H9 (cell line): ENCODE measurements around the gene DENR. TPM values are rescaled to one million over a fixed set of nuclear protein-coding genes. Genes with fewer than 3 reads are reported as not detected.
"Not testable (repeated sequence)": the region's sequence is repeated elsewhere in the genome, so short reads cannot be mapped to it uniquely, and the experiment has no call there.

Experiments
- DNase-seq: peaks from one replicate; pipeline ENCODE4 v3.0.0-alpha.2; 2017
- H2AFZ ChIP-seq: one replicate; pipeline ENCODE4 v1.6.1; 2013; ENCODE audit warnings: mild to moderate bottlenecking, low read length, control low read depth, moderate library complexity
- H2AK5ac ChIP-seq: 2 replicates; pipeline ENCODE4 v1.6.1; 2013; ENCODE audit warnings: low read length, control low read depth, mixed read lengths; ENCODE audit not compliant: insufficient read length
- H2BK120ac ChIP-seq: one replicate; pipeline ENCODE4 v1.6.1; 2013; ENCODE audit warnings: low read depth, mild to moderate bottlenecking, low read length, control low read depth, inconsistent platforms; ENCODE audit not compliant: poor library complexity, severe bottlenecking
- H2BK12ac ChIP-seq: 2 replicates; pipeline ENCODE4 v1.6.1; 2013; ENCODE audit warnings: low read length, control low read depth, mixed read lengths, low read depth; ENCODE audit not compliant: insufficient read length
- H2BK15ac ChIP-seq: 2 replicates; pipeline ENCODE4 v1.6.1; 2013; ENCODE audit warnings: low read depth, low read length, control low read depth
- H2BK20ac ChIP-seq: one replicate; pipeline ENCODE4 v1.6.1; 2013; ENCODE audit warnings: low read depth, mild to moderate bottlenecking, low read length, control low read depth, inconsistent platforms; ENCODE audit not compliant: poor library complexity, severe bottlenecking
- H2BK5ac ChIP-seq: 2 replicates; pipeline ENCODE4 v1.6.1; 2013; ENCODE audit warnings: low read length, control low read depth, mixed read lengths; ENCODE audit not compliant: insufficient read length
- H3K14ac ChIP-seq: 2 replicates; pipeline ENCODE4 v1.6.1; 2013; ENCODE audit warnings: low read length, control low read depth; ENCODE audit not compliant: insufficient read depth
- H3K18ac ChIP-seq: 2 replicates; pipeline ENCODE4 v1.6.1; 2013; ENCODE audit warnings: low read depth, mild to moderate bottlenecking, mixed read lengths, low read length, control low read depth; ENCODE audit not compliant: insufficient read length
- H3K23ac ChIP-seq: 2 replicates; pipeline ENCODE4 v1.6.1; 2013; ENCODE audit warnings: low read length, control low read depth, mixed read lengths, low read depth; ENCODE audit not compliant: insufficient read length
- H3K23me2 ChIP-seq: 2 replicates; pipeline ENCODE4 v1.6.1; 2013; ENCODE audit warnings: low read depth, mild to moderate bottlenecking, mixed read lengths, low read length, control low read depth; ENCODE audit not compliant: insufficient read length, poor library complexity, severe bottlenecking
- H3K27ac ChIP-seq: 2 replicates; pipeline ENCODE4 v1.5.1; 2013; ENCODE audit warnings: low read length, control low read depth, mixed read lengths, low read depth; ENCODE audit not compliant: insufficient read length
- H3K27me3 ChIP-seq: 2 replicates; pipeline ENCODE4 v1.6.1; 2013; ENCODE audit warnings: low read length, control low read depth, inconsistent platforms; ENCODE audit not compliant: insufficient read depth
- H3K4ac ChIP-seq: 2 replicates; pipeline ENCODE4 v1.6.1; 2013; ENCODE audit warnings: low read depth, mild to moderate bottlenecking, control low read depth, inconsistent platforms, low read length, moderate library complexity
- H3K4me1 ChIP-seq: 2 replicates; pipeline ENCODE4 v1.6.1; 2013; ENCODE audit warnings: low read length, control low read depth, inconsistent platforms; ENCODE audit not compliant: insufficient read depth
- H3K4me2 ChIP-seq: 2 replicates; pipeline ENCODE4 v1.6.1; 2013; ENCODE audit warnings: low read length, control low read depth, mixed read lengths; ENCODE audit not compliant: insufficient read length, insufficient read depth
- H3K56ac ChIP-seq: 2 replicates; pipeline ENCODE4 v1.6.1; 2013; ENCODE audit warnings: low read depth, mild to moderate bottlenecking, mixed read lengths, low read length, control low read depth; ENCODE audit not compliant: insufficient read length
- H3K79me1 ChIP-seq: 2 replicates; pipeline ENCODE4 v1.6.1; 2013; ENCODE audit warnings: low read depth, mild to moderate bottlenecking, moderate library complexity, low read length, control low read depth, inconsistent platforms; ENCODE audit not compliant: insufficient read depth, poor library complexity, severe bottlenecking
- H3K79me2 ChIP-seq: 2 replicates; pipeline ENCODE4 v1.6.1; 2013; ENCODE audit warnings: low read length, control low read depth, inconsistent platforms; ENCODE audit not compliant: insufficient read depth
- H3K9ac ChIP-seq: 2 replicates; pipeline ENCODE4 v1.6.1; 2013; ENCODE audit warnings: low read length, control low read depth, mixed read lengths; ENCODE audit not compliant: insufficient read length; ENCODE audit errors: extremely low read depth
- H3K9me3 ChIP-seq: one replicate; pipeline ENCODE4 v1.6.1; 2013; ENCODE audit warnings: low read depth, low read length, inconsistent platforms; ENCODE audit not compliant: control insufficient read depth
- H3T11ph ChIP-seq: one replicate; pipeline ENCODE4 v1.6.1; 2013; ENCODE audit warnings: mild to moderate bottlenecking, low read length, control low read depth, inconsistent platforms
- H4K20me1 ChIP-seq: one replicate; pipeline ENCODE4 v1.6.1; 2013; ENCODE audit not compliant: control insufficient read depth, insufficient read length, insufficient read depth
- H4K5ac ChIP-seq: 2 replicates; pipeline ENCODE4 v1.6.1; 2013; ENCODE audit warnings: low read depth, mild to moderate bottlenecking, mixed read lengths, low read length, control low read depth; ENCODE audit not compliant: insufficient read length
- H4K8ac ChIP-seq: replicated peaks from 2 replicates; pipeline ENCODE4 v1.6.1; 2013; ENCODE audit warnings: low read length, control low read depth, mixed read lengths, low read depth; ENCODE audit not compliant: insufficient read length
- H4K91ac ChIP-seq: 2 replicates; pipeline ENCODE4 v1.6.1; 2013; ENCODE audit warnings: low read depth, mild to moderate bottlenecking, moderate library complexity, mixed read lengths, low read length, control low read depth; ENCODE audit not compliant: insufficient read length
- H3K27ac Mint-ChIP-seq, 3 experiments: 2 replicates in 2 of 3; 3 replicates in 1 of 3; pipeline ENCODE4 v1.8.0; 2020 to 2021; ENCODE audit warnings: mixed read lengths in 3 of 3, mild to moderate bottlenecking in 1 of 3, moderate library complexity in 1 of 3
- H3K27me3 Mint-ChIP-seq: 2 replicates; pipeline ENCODE4 v1.8.0; 2021; ENCODE audit warnings: low read depth, mild to moderate bottlenecking, moderate library complexity, mixed read lengths
- H3K36me3 Mint-ChIP-seq, 3 experiments: 2 replicates in 2 of 3; 3 replicates in 1 of 3; pipeline ENCODE4 v1.8.0; 2020 to 2021; ENCODE audit warnings: low read depth in 3 of 3, mixed read lengths in 3 of 3; ENCODE audit not compliant: insufficient read depth in 1 of 3
- H3K4me1 Mint-ChIP-seq, 2 experiments: 2 replicates each; pipeline ENCODE4 v1.8.0; 2020; ENCODE audit warnings: mixed read lengths in 2 of 2
- H3K4me3 Mint-ChIP-seq, 2 experiments: 2 replicates in 1 of 2; 3 replicates in 1 of 2; pipeline ENCODE4 v1.8.0; 2020 to 2021; ENCODE audit warnings: mild to moderate bottlenecking in 2 of 2, mixed read lengths in 2 of 2, moderate library complexity in 1 of 2
- H3K9me3 Mint-ChIP-seq, 2 experiments: 2 replicates in 1 of 2; 3 replicates in 1 of 2; pipeline ENCODE4 v1.8.0; 2020; ENCODE audit warnings: mild to moderate bottlenecking in 2 of 2, mixed read lengths in 2 of 2, moderate library complexity in 1 of 2
- WGBS: extraction: QIAGEN DNeasy Blood & Tissue Kit; methylation state at CpG from one replicate; pipeline ENCODE4 v1.1.7; 2013; ENCODE audit warnings: missing lambda C conversion rate, low lambda C conversion rate, mixed read lengths; ENCODE audit not compliant: insufficient read length; ENCODE audit errors: extremely low coverage; 5-methylcytosine and 5-hydroxymethylcytosine counted together
- long read RNA-seq: library from polyadenylated mRNA; unstranded; transcript quantifications from one replicate; pipeline ENCODE4 v2.0.0, GENCODE V29; 2020
- total RNA-seq: library from RNA; stranded (reverse); gene quantifications from 2 replicates; pipeline ENCODE4 v1.2.1, GENCODE V29; 2021
- TF ChIP-seq, protein P1 (sequence below): fragments of 200-600 bp; sonication (generic); conservative IDR thresholded peaks from 3 replicates; pipeline ENCODE4 v1.8.0; 2021; ENCODE audit warnings: antibody characterized with exemption, mild to moderate bottlenecking

DENR gene, protein sequence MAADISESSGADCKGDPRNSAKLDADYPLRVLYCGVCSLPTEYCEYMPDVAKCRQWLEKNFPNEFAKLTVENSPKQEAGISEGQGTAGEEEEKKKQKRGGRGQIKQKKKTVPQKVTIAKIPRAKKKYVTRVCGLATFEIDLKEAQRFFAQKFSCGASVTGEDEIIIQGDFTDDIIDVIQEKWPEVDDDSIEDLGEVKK
- 104 and 109 TPM in 2 replicates for total RNA-seq
- long read RNA-seq, transcript DENR-203 (2 exons, 699 nt), result major isoform, 22 of 81 reads
- long read RNA-seq, partial matches to known transcripts, result 23 of 81 reads
- long read RNA-seq, other reads (novel, unspliced or antisense), result 36 of 81 reads

DNA sequence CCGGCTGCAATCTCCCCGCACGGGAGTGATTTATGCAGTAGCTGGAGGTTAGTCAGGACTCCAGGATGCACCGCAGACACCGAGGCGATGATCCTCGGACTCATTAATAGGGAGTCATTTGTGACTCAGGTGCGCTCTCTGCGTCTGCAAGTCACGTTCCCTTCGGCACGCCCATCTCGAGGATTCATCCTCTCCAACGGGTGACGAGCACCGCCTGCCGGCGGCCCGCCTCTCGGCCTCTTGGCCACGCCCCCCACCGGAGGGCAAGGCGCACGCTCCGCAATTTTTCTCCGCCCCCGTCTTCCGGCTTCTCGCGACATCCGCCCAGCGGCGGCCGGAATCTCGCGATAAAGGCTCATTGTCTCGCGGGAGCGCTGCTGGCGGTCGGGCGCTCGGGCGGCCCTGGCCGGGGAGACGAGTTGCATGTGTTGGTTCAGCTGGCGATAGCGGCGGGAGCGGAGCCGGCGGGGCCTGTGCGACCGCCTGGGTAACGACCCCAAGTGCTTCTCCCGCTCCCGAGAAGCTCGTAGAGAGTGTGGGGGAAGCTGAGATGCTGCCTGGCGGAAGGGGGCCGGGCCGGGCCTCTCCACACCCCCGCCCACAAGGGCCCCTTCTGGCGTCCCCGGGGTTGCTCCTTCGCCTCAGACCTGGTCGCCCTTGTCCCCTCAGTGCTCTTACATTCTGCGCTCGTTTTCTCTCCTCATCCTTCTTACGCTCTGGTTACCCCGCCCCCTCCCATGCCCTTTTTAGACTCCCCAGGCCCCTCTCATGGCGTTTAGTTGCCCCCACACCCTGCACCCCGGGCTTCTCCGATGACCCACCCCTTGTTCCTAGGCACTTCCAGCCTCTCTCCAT lies at the start of gene DENR:
DENR (plus strand) TSS at position 361 of the 855 bp plus-strand sequence. CDS start 878 bp downstream, outside the sequence.
- Histone ChIP-seq H3K9me3 (no peaks in the 10 kb centered on the region), H2BK20ac (no peak within 1 kb of the TSS), H3K4me1 (no peaks in the 10 kb centered on the region), H4K91ac (no peak within 1 kb of the TSS), H2AFZ (no peak within 1 kb of the TSS), H4K5ac (no peak within 1 kb of the TSS), H2BK15ac (no peak within 1 kb of the TSS), H3K18ac (peak within 1 kb of the TSS; percentile 88), H3T11ph (no peak within 1 kb of the TSS), H3K79me1 (peaks cover 4% of the 10 kb centered on the region), H3K27ac (peak within 1 kb of the TSS; percentile 24), H4K20me1 (no peaks in the 10 kb centered on the region), H2BK12ac (no peak within 1 kb of the TSS), H3K23me2 (peaks cover 5% of the 10 kb centered on the region), H3K79me2 (peaks cover 7% of the 10 kb centered on the region; the same call in 1 of the 2 replicates), H4K8ac (no peak within 1 kb of the TSS), H3K14ac (peak within 1 kb of the TSS; percentile 96), H3K9ac (peak within 1 kb of the TSS; percentile 99), H3K23ac (no peak within 1 kb of the TSS), H2BK120ac (peak within 1 kb of the TSS; percentile 62), H2BK5ac (no peak within 1 kb of the TSS), H3K56ac (peak within 1 kb of the TSS; percentile 57), H3K4me2 (peak within 1 kb of the TSS; percentile 99), H3K27me3 (no peaks in the 10 kb centered on the region), H3K4ac (no peak within 1 kb of the TSS), H2AK5ac (no peak within 1 kb of the TSS)
- DNase-seq, result peak; percentile 100
- H3K27me3 Mint-ChIP-seq, result no peaks in the 10 kb centered on the region
- no CpG with 5 or more reads among the region's 73 CpGs for WGBS
- H3K9me3 Mint-ChIP-seq, result no peaks in the 10 kb centered on the region; a peak in 1 of 5 replicates
- H3K4me1 Mint-ChIP-seq, result peaks cover 32 to 34% of the 10 kb centered on the region in 2 experiments
- TF ChIP-seq, protein P1, sequence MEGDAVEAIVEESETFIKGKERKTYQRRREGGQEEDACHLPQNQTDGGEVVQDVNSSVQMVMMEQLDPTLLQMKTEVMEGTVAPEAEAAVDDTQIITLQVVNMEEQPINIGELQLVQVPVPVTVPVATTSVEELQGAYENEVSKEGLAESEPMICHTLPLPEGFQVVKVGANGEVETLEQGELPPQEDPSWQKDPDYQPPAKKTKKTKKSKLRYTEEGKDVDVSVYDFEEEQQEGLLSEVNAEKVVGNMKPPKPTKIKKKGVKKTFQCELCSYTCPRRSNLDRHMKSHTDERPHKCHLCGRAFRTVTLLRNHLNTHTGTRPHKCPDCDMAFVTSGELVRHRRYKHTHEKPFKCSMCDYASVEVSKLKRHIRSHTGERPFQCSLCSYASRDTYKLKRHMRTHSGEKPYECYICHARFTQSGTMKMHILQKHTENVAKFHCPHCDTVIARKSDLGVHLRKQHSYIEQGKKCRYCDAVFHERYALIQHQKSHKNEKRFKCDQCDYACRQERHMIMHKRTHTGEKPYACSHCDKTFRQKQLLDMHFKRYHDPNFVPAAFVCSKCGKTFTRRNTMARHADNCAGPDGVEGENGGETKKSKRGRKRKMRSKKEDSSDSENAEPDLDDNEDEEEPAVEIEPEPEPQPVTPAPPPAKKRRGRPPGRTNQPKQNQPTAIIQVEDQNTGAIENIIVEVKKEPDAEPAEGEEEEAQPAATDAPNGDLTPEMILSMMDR, result peak; percentile 88
- peak within 1 kb of the TSS; percentile 90 to 97 for H3K4me3 Mint-ChIP-seq
- peaks cover 29 to 53% (median 45%) of the 10 kb centered on the region in 3 experiments; a peak in 6 of 7 replicates for H3K36me3 Mint-ChIP-seq
- peak within 1 kb of the TSS; percentile 98 to 100 (median 99) for H3K27ac Mint-ChIP-seq

DNA sequence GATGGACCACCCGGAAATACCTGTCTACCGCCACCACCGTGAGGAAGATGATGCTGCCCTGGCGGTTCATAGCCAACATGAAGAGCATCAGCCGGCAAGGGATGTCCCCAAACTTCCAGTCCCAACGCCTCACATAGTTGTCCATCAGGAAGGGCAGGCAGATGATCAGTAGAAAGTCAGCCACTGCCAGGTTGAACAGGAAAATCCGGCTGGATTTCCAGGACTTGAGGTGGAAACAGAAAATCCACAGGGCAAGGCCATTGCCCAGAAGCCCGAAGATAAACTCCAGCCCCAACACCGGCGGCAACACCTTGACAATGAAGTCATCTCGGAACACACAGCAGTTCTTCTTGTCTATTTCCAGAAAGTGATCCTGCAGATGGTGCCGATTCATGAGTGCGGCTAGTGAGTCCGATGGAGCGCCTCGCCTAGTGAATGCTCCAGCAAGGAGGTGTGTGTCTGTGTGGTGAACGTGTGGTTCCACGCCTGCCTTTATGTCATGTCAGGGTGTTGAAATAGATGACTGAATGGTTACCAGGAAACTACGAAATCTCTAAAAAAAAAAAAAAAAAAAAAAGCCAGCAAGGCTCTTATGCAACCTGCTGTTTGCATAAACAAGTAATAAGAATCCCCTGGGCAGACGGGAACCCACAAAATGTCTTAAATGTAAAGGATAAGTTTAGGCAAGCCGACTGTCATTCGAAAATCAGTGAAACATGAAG lies 49.6 kb upstream of the DENR start, which contains the start of gene HCAR2:
HCAR2 (minus strand) TSS at position 468 of the 722 bp plus-strand sequence; CDS start at position 394, 74 bp downstream.
- not testable (repeated sequence) for H2BK5ac ChIP-seq, H3K9me3 Mint-ChIP-seq, H3K4me3 Mint-ChIP-seq, H3K36me3 Mint-ChIP-seq, H2AK5ac ChIP-seq, H3K9ac ChIP-seq, H4K20me1 ChIP-seq, H2BK20ac ChIP-seq, H3K23ac ChIP-seq, H3K4me1 ChIP-seq, H3K27ac ChIP-seq, H2BK120ac ChIP-seq, H3K4me2 ChIP-seq, H3K27me3 ChIP-seq, H3K79me1 ChIP-seq, H2BK12ac ChIP-seq, H3K23me2 ChIP-seq, DNase-seq, H3K56ac ChIP-seq, H2BK15ac ChIP-seq, H4K5ac ChIP-seq, H3K79me2 ChIP-seq, H2AFZ ChIP-seq, H3K4ac ChIP-seq, H3K18ac ChIP-seq, H3K27me3 Mint-ChIP-seq, H3K4me1 Mint-ChIP-seq, H4K91ac ChIP-seq, H3K9me3 ChIP-seq, H3K14ac ChIP-seq, H3K27ac Mint-ChIP-seq, H4K8ac ChIP-seq, H3T11ph ChIP-seq
- no CpG with 5 or more reads among the region's 22 CpGs for WGBS
